Liver (tissue), 3 donors: ENCODE data around the gene ATP6V1F.

ENCODE experiments used
- CTCF ChIP-seq: fragments of 150-350 bp; IDR thresholded peaks from 2 replicates; pipeline ENCODE4 v1.5.1; 2017; ENCODE audit warnings: improper control_type of control experiment, low read depth, low read length; ENCODE audit not compliant: missing input control
- EGR1 ChIP-seq, 2 donors: IDR thresholded peaks; 2 replicates each; pipeline ENCODE4 v1.6.1; 2016 to 2018; ENCODE audit warnings: antibody characterized with exemption in 2 of 2, low read depth in 2 of 2
- GABPA ChIP-seq, 2 donors: IDR thresholded peaks in 1 of 2; conservative IDR thresholded peaks in 1 of 2; 2 replicates each; pipeline ENCODE4 v1.6.1; 2016; ENCODE audit warnings: antibody characterized with exemption in 2 of 2, mild to moderate bottlenecking in 1 of 2, moderate library complexity in 1 of 2
- MAX ChIP-seq: IDR thresholded peaks from 2 replicates; pipeline ENCODE4 v1.6.1; 2016; ENCODE audit warnings: antibody characterized with exemption
- RAD21 ChIP-seq, 2 donors: IDR thresholded peaks; 2 replicates each; pipeline ENCODE4 v1.6.1; 2016; ENCODE audit warnings: antibody characterized with exemption in 2 of 2, mild to moderate bottlenecking in 2 of 2
- REST ChIP-seq: IDR thresholded peaks from 2 replicates; pipeline ENCODE4 v1.6.1; 2016; ENCODE audit warnings: antibody characterized with exemption, mild to moderate bottlenecking
- TAF1 ChIP-seq: conservative IDR thresholded peaks from 2 replicates; pipeline ENCODE4 v1.6.1; 2016; ENCODE audit warnings: antibody characterized with exemption, mild to moderate bottlenecking
- donor health status: healthy.
- donor health status: healthy.

DNA sequence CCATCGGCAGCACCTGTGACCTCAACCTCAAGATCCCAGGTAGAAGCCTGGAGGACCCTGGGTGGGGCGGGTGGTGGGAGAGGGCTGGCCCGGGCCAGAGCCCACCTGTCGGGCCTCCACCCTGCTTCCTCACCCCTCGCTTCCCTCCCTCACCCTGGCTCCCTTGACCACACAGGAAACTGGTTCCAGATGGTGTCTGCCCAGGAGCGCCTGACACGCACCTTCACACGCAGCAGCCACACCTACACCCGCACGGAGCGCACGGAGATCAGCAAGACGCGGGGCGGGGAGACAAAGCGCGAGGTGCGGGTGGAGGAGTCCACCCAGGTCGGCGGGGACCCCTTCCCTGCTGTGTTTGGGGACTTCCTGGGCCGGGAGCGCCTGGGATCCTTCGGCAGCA lies 8.9 kb upstream of the ATP6V1F start:
- TF ChIP-seq GABPA (IDR thresholded peaks at IDR 0.05 in 1 of 2, conservative IDR thresholded peaks at IDR 0.05 in 1 of 2) = no peak
- TF ChIP-seq REST = no peak
- no peak for TF ChIP-seq TAF1
- TF ChIP-seq MAX = no peak
- no peak for TF ChIP-seq CTCF
- no peak for TF ChIP-seq RAD21 (IDR thresholded peaks at IDR 0.05)
- no peak for TF ChIP-seq EGR1 (IDR thresholded peaks at IDR 0.05; ENCODE audit: low read depth in 2 of 2)
